GM23338 (cell line): ENCODE measurements around the gene MTOR. TPM values are rescaled to one million over a fixed set of nuclear protein-coding genes. Genes with fewer than 3 reads are reported as not detected.

Source experiments
- ATAC-seq: fragments of 200-7000 bp; cut with Tn5 transposase; 3 replicates; pipeline ENCODE4 v1.9.1; 2020
- DNase-seq: peaks from one replicate; pipeline ENCODE4 v3.0.0-alpha.2; 2015; ENCODE audit warnings: low spot score
- H2AFZ ChIP-seq: fragments of 200-600 bp; sonication (generic); 2 replicates; pipeline ENCODE4 v1.8.0; 2016; ENCODE audit warnings: antibody characterized with exemption, mild to moderate bottlenecking, moderate library complexity
- H3F3A ChIP-seq: fragments of 200-600 bp; sonication (generic); replicated peaks from 2 replicates; pipeline ENCODE4 v1.8.0; 2017; ENCODE audit warnings: antibody characterized with exemption, mixed run types, low read depth
- H3K27ac ChIP-seq: fragments of 200-600 bp; sonication (generic); 2 replicates; pipeline ENCODE4 v1.6.1; 2016; ENCODE audit warnings: low read depth
- H3K27me3 ChIP-seq: fragments of 200-600 bp; sonication (generic); 2 replicates; pipeline ENCODE4 v1.8.0; 2016; ENCODE audit warnings: mild to moderate bottlenecking, mixed run types, moderate library complexity; ENCODE audit not compliant: insufficient read depth
- H3K36me3 ChIP-seq: fragments of 200-600 bp; sonication (generic); 2 replicates; pipeline ENCODE4 v1.8.0; 2016; ENCODE audit warnings: mild to moderate bottlenecking; ENCODE audit not compliant: insufficient read depth
- H3K4me1 ChIP-seq: fragments of 200-600 bp; sonication (generic); 2 replicates; pipeline ENCODE4 v1.8.0; 2016; ENCODE audit warnings: mild to moderate bottlenecking, moderate library complexity; ENCODE audit not compliant: insufficient read depth
- H3K4me2 ChIP-seq: fragments of 200-600 bp; sonication (generic); 2 replicates; pipeline ENCODE4 v1.7.1; 2017; ENCODE audit warnings: mixed run types
- H3K4me3 ChIP-seq: fragments of 200-600 bp; sonication (generic); 2 replicates; pipeline ENCODE4 v1.6.1; 2016; ENCODE audit warnings: mixed run types
- H3K79me2 ChIP-seq: fragments of 200-600 bp; sonication (generic); replicated peaks from 2 replicates; pipeline ENCODE4 v1.8.0; 2017; ENCODE audit warnings: mild to moderate bottlenecking; ENCODE audit not compliant: insufficient read depth
- H3K9me2 ChIP-seq: fragments of 200-600 bp; sonication (generic); 2 replicates; pipeline ENCODE4 v1.8.0; 2017; ENCODE audit not compliant: insufficient read depth
- H4K20me1 ChIP-seq: fragments of 200-600 bp; sonication (generic); replicated peaks from 2 replicates; pipeline ENCODE4 v1.8.0; 2017; ENCODE audit warnings: mild to moderate bottlenecking; ENCODE audit not compliant: insufficient read depth
- H3K27ac Mint-ChIP-seq: 2 replicates; pipeline ENCODE4 v1.8.0; 2020; ENCODE audit warnings: inconsistent platforms, mild to moderate bottlenecking, moderate library complexity, mixed read lengths
- H3K27me3 Mint-ChIP-seq: 3 replicates; pipeline ENCODE4 v1.8.0; 2022; ENCODE audit warnings: low read depth, mild to moderate bottlenecking, moderate library complexity, mixed read lengths, inconsistent platforms; ENCODE audit not compliant: insufficient read depth, poor library complexity
- H3K36me3 Mint-ChIP-seq: 3 replicates; pipeline ENCODE4 v1.8.0; 2021; ENCODE audit warnings: low read depth, mild to moderate bottlenecking, inconsistent platforms, moderate library complexity, mixed read lengths
- H3K4me1 Mint-ChIP-seq: 3 replicates; pipeline ENCODE4 v1.8.0; 2020; ENCODE audit warnings: mild to moderate bottlenecking, inconsistent platforms, mixed read lengths
- H3K4me3 Mint-ChIP-seq: 3 replicates; pipeline ENCODE4 v1.8.0; 2021; ENCODE audit warnings: moderate library complexity, mild to moderate bottlenecking, inconsistent platforms, mixed read lengths
- H3K9me3 Mint-ChIP-seq: 3 replicates; pipeline ENCODE4 v1.8.0; 2020; ENCODE audit warnings: moderate library complexity, mild to moderate bottlenecking, inconsistent platforms, mixed read lengths
- CREB1 ChIP-seq: fragments of 250-450 bp; sonication (Bioruptor Pico); IDR thresholded peaks from 2 replicates; pipeline ENCODE4 v1.5.0; 2020; ENCODE audit warnings: low read depth, mild to moderate bottlenecking, moderate library complexity
- CTCF ChIP-seq, 2 experiments: fragments of 200-600 bp in 1 of 2; sonication (generic) in 1 of 2; conservative IDR thresholded peaks; 2 replicates each; pipeline versions ENCODE4 v1.5.1 to v1.6.1; 2016 to 2017; ENCODE audit warnings: antibody characterized with exemption in 2 of 2, low read depth in 2 of 2, mild to moderate bottlenecking in 2 of 2, moderate library complexity in 1 of 2
- ETS1 ChIP-seq: IDR thresholded peaks from 2 replicates; pipeline ENCODE4 v1.6.1; 2016; ENCODE audit warnings: antibody characterized with exemption
- EZH2 ChIP-seq: fragments of 200-600 bp; sonication (generic); IDR thresholded peaks from one replicate; pipeline ENCODE4 v1.8.0; 2017; ENCODE audit warnings: antibody characterized with exemption, mild to moderate bottlenecking, low read depth; ENCODE audit not compliant: unreplicated experiment
- EZH2phosphoT487 ChIP-seq: fragments of 200-600 bp; sonication (generic); IDR thresholded peaks from one replicate; pipeline ENCODE4 v1.8.1; 2018; ENCODE audit warnings: antibody characterized with exemption; ENCODE audit not compliant: unreplicated experiment
- REST ChIP-seq: IDR thresholded peaks from one replicate; pipeline ENCODE4 v1.6.1; 2018; ENCODE audit warnings: antibody characterized with exemption; ENCODE audit not compliant: unreplicated experiment
- STAT1 ChIP-seq: IDR thresholded peaks from one replicate; pipeline ENCODE4 v1.6.1; 2016; ENCODE audit warnings: antibody characterized with exemption; ENCODE audit not compliant: unreplicated experiment
- polyA plus RNA-seq: library from polyadenylated mRNA; unstranded; fragments of >200 nt; fragmentation: Nextera tagmentation; extraction: Ambion mirVana; gene quantifications from 2 replicates; pipeline ENCODE4 v1.2.1, GENCODE V29; 2016
- total RNA-seq: library from RNA; depleted of rRNA; stranded (reverse); fragments of >200 nt; shearing (Covaris generic); gene quantifications from 2 replicates; pipeline ENCODE4 v1.2.3, GENCODE V29; 2014

MTOR gene
- total and polyA plus RNA-seq, 2 experiments from 2014 or later: 22.8 to 98.0 TPM

- no peak for TF ChIP-seq CTCF (conservative IDR thresholded peaks at IDR 0.05; ENCODE audit: low read depth in 2 of 2)
- TF ChIP-seq CREB1 (CRISPR knock-in tag): no peak
- TF ChIP-seq STAT1: no peak
- TF ChIP-seq REST: no peak
Observed at GRCh38 chr1:11143907-11144306, 118.4 kb downstream of the MTOR start (continued).

GRCh38 chr1:11143401-11143800, 119.0 kb downstream of the MTOR start:
- peaks cover 21% of the 10 kb centered on the region; the same call in 2 of the 3 replicates for H3K4me1 Mint-ChIP-seq
- H3K79me2 ChIP-seq: no peaks in the 10 kb centered on the region
- no peaks in the 10 kb centered on the region for H3K9me3 Mint-ChIP-seq
- no peaks in the 10 kb centered on the region for H3K9me2 ChIP-seq
- ATAC-seq (no peak), DNase-seq (no peak)
- H2AFZ ChIP-seq: no peak overlapping the region
- H3F3A ChIP-seq: peaks cover 4% of the 10 kb centered on the region; the same call in 1 of the 2 replicates
- H3K36me3 ChIP-seq: peaks cover 19% of the 10 kb centered on the region
- no peak overlapping the region for H3K4me3 ChIP-seq
- H3K27me3 Mint-ChIP-seq: no peaks in the 10 kb centered on the region
- no peak overlapping the region for H3K27ac ChIP-seq
- no peak overlapping the region; the same call in 1 of the 2 replicates for H3K27ac Mint-ChIP-seq
- no peak overlapping the region for H3K4me3 Mint-ChIP-seq
- no peaks in the 10 kb centered on the region for H3K27me3 ChIP-seq
- peaks cover 60% of the 10 kb centered on the region for H3K36me3 Mint-ChIP-seq
- H3K4me2 ChIP-seq: no peak overlapping the region
- peaks cover 4% of the 10 kb centered on the region; the same call in 1 of the 2 replicates for H3K4me1 ChIP-seq
- H4K20me1 ChIP-seq: no peaks in the 10 kb centered on the region; the same call in 1 of the 2 replicates
- TF ChIP-seq EZH2phosphoT487 (no peak), ETS1 (no peak), EZH2 (no peak), REST (no peak), CTCF (conservative IDR thresholded peaks at IDR 0.05; ENCODE audit: low read depth in 2 of 2) (no peak)
